Common myeloid progenitor, CD34-positive (primary cell): ENCODE measurements around the gene SIGMAR1.
A peak's percentile ranks its signal among the peaks of the same experiment; 100 is the strongest.

ENCODE experiments used
- CTCF ChIA-PET: fragments of 350-600 bp; sonication (Branson Sonifier 250); formaldehyde crosslinking; loops from one replicate; lab custom pipeline; 2021; ENCODE audit warnings: antibody characterized with exemption; lab: Charles Lee
- POLR2A ChIA-PET: fragments of 350-600 bp; sonication (Branson Sonifier 250); formaldehyde crosslinking; loops from one replicate; lab custom pipeline; 2021; ENCODE audit warnings: antibody characterized with exemption; lab: Charles Lee
- DNase-seq, 3 donors: peaks; one replicate each; pipeline versions ENCODE4 v3.0.0 to v3.0.0-alpha.2; 2013
- H3K27ac ChIP-seq, 2 experiments: 1 replicate in 1 of 2; 2 replicates in 1 of 2; pipeline ENCODE4 v1.7.0; 2013; ENCODE audit warnings: inconsistent platforms in 2 of 2, low read length in 2 of 2, mild to moderate bottlenecking in 2 of 2, low read depth in 1 of 2, moderate library complexity in 1 of 2; ENCODE audit not compliant: severe bottlenecking in 2 of 2, insufficient read depth in 1 of 2, poor library complexity in 1 of 2
- H3K27me3 ChIP-seq, 5 experiments: replicated peaks in 2 of 5; 1 replicate in 3 of 5; 2 replicates in 2 of 5; pipeline versions ENCODE4 v1.6.1 to v1.7.0; 2013; ENCODE audit warnings: low read length in 4 of 5, mild to moderate bottlenecking in 2 of 5, moderate library complexity in 2 of 5, inconsistent platforms in 1 of 5; ENCODE audit not compliant: insufficient read depth in 5 of 5, control insufficient read depth in 4 of 5
- H3K36me3 ChIP-seq, 4 experiments: 1 replicate in 2 of 4; 2 replicates in 2 of 4; pipeline versions ENCODE4 v1.6.1 to v1.7.0; 2013; ENCODE audit warnings: low read length in 3 of 4, control low read depth in 1 of 4, mild to moderate bottlenecking in 1 of 4; ENCODE audit not compliant: control insufficient read depth in 4 of 4, insufficient read depth in 4 of 4
- H3K4me1 ChIP-seq, 4 experiments: 1 replicate in 3 of 4; 2 replicates in 1 of 4; pipeline versions ENCODE4 v1.6.1 to v1.7.1; 2013; ENCODE audit warnings: low read length in 3 of 4, mild to moderate bottlenecking in 3 of 4, control low read depth in 1 of 4, inconsistent platforms in 1 of 4, moderate library complexity in 1 of 4; ENCODE audit not compliant: control insufficient read depth in 4 of 4, insufficient read depth in 4 of 4; ENCODE audit errors: control extremely low read depth in 1 of 4
- H3K4me3 ChIP-seq, 7 experiments: 1 replicate in 4 of 7; 2 replicates in 3 of 7; pipeline versions ENCODE4 v1.5.1 to v1.7.0; 2013; ENCODE audit warnings: mild to moderate bottlenecking in 7 of 7, low read length in 6 of 7, moderate library complexity in 6 of 7, inconsistent platforms in 2 of 7, low read depth in 2 of 7, control low read depth in 1 of 7; ENCODE audit not compliant: insufficient read depth in 4 of 7, control insufficient read depth in 1 of 7; ENCODE audit errors: extremely low read depth in 1 of 7
- H3K9me3 ChIP-seq, 5 experiments: 1 replicate in 4 of 5; 2 replicates in 1 of 5; pipeline versions ENCODE4 v1.6.1 to v1.7.1; 2013; ENCODE audit warnings: low read length in 4 of 5, mild to moderate bottlenecking in 2 of 5, inconsistent platforms in 1 of 5, low read depth in 1 of 5, moderate library complexity in 1 of 5; ENCODE audit not compliant: control insufficient read depth in 4 of 5, insufficient read depth in 2 of 5; ENCODE audit errors: control extremely low read depth in 1 of 5
- WGBS: methylation state at CpG from one replicate; pipeline ENCODE4 v1.1.5; 2013; ENCODE audit not compliant: insufficient coverage; 5-methylcytosine and 5-hydroxymethylcytosine counted together

The SIGMAR1 gene

DNA sequence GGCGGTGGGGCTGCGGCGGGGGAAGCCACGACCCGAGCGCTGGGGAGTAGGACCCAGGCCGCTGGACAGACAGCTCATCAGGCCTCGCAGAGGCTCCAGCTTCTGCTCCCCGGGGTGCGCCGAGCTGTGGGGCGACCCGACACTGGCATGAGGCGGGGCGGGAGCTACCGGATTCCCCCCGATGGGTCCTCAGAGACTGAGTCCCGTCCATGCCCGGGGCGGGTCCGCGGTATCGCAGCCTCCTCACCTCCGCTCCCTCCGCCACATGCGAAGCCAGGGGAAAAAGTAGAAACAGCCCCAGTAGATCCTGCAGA, 27.4 kb upstream of the SIGMAR1 start:
- under 1% methylated on average over 18 of the region's 26 CpGs for WGBS
- H3K27ac ChIP-seq = peak overlapping the region in 1 of 2 experiments; percentile 7

DNA sequence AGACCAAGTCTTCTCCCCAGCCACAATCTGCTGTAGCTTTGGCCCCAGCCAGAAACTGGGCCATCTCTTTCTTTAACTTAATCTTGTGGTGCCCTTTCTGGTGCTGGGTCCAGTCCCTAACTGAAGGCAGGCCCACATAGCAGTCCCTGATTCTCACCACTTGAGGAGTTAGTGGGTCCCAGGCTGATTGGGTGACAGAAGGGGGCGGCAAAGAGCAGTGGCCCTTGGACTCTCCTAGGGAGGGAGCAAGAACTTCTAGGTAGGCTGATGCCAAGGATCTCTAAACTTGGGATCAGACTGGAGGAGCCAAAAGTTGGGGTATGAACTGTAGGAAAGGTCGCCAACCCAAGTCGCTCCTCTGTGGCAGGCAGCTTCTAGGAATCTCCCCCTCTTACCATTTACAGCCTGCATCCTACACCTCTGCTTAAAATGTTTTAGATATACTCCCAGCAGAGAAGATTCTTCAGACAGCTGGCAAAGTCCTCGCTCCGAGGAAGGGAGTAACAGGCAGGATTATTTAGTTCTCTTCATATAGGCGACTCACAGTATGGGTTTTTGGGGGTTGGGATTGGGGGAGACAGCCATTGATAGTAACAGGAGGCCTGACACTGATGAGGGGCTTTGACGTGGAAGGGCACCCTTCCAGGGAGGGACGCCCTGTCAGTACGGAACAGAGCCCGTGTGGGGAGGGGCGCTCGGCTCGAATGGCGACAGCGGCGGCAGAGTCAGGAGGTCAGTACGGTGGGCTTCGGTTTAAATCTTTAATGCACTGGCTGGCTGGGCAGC, 26.9 kb upstream of the SIGMAR1 start:
- POLR2A ChIA-PET = no interaction called here

More for the DNA sequence above, 27.4 kb upstream of the SIGMAR1 start:
- ChIA-PET POLR2A (no interaction called here), CTCF (interaction anchor here (0.8 to 10.6 kb wide), 7 partner anchors 11 to 31 kb away, joined by 3 to 96 read pairs (median 8); partner anchors contain the start of genes GALT and SIGMAR1)
- H3K9me3 ChIP-seq = peaks cover 0 to 10% (median 7%) of the 10 kb centered on the region in 5 experiments
- peak overlapping the region; percentile 51 to 85 (median 63) for H3K4me3 ChIP-seq
- no peak for DNase-seq
- H3K36me3 ChIP-seq = peaks cover 0 to 17% (median 4%) of the 10 kb centered on the region in 4 experiments
- H3K4me1 ChIP-seq = peaks cover 0 to 18% (median 15%) of the 10 kb centered on the region in 4 experiments
- peaks cover 0 to 2% (median 0%) of the 10 kb centered on the region in 5 experiments for H3K27me3 ChIP-seq

DNA sequence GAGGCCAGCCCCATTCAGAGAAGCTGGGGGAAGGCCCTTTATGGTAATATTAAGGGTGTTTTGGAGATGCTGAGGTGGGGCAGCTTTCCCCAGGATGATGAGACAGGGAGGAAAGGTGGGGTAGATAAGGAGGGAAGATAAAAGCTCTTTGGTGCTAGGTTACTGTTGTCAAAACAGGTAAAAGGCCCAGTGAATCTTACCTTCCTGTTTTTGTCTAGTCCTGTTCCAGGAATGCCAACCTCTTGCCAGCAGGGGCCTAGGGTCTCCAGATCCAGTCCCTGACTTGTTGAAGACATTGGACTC, 25.7 kb upstream of the SIGMAR1 start:
- Histone ChIP-seq H3K4me1 (peaks cover 0 to 18% (median 15%) of the 10 kb centered on the region in 4 experiments), H3K4me3 (no peak overlapping the region), H3K27me3 (peaks cover 0 to 2% (median 0%) of the 10 kb centered on the region in 5 experiments), H3K27ac (no peak overlapping the region), H3K36me3 (peaks cover 0 to 8% (median 1%) of the 10 kb centered on the region in 4 experiments), H3K9me3 (no peaks in the 10 kb centered on the region)
- CTCF ChIA-PET = interaction anchor here (1.3 to 10.6 kb wide), 8 partner anchors 9 to 42 kb away, joined by 3 to 96 read pairs (median 8); partner anchors contain the start of genes DCTN3, GALT and SIGMAR1
- DNase-seq = no peak
- POLR2A ChIA-PET = no interaction called here

More for the DNA sequence above, 26.9 kb upstream of the SIGMAR1 start:
- DNase-seq = peak; percentile 84 to 91 (median 87)
- Histone ChIP-seq H3K27me3 (peaks cover 0 to 2% (median 0%) of the 10 kb centered on the region in 5 experiments), H3K27ac (peak overlapping the region in 1 of 2 experiments; percentile 7), H3K36me3 (peaks cover 0 to 17% (median 3%) of the 10 kb centered on the region in 4 experiments), H3K9me3 (peaks cover 0 to 5% (median 1%) of the 10 kb centered on the region in 5 experiments), H3K4me1 (peaks cover 0 to 18% (median 15%) of the 10 kb centered on the region in 4 experiments), H3K4me3 (peak overlapping the region; percentile 51 to 85 (median 63))
- CTCF ChIA-PET = interaction anchor here (0.8 to 10.6 kb wide), 9 partner anchors 10 to 39 kb away, joined by 3 to 96 read pairs (median 6); partner anchors contain the start of genes GALT and SIGMAR1
- 18% methylated on average over 16 of the region's 18 CpGs for WGBS

DNA sequence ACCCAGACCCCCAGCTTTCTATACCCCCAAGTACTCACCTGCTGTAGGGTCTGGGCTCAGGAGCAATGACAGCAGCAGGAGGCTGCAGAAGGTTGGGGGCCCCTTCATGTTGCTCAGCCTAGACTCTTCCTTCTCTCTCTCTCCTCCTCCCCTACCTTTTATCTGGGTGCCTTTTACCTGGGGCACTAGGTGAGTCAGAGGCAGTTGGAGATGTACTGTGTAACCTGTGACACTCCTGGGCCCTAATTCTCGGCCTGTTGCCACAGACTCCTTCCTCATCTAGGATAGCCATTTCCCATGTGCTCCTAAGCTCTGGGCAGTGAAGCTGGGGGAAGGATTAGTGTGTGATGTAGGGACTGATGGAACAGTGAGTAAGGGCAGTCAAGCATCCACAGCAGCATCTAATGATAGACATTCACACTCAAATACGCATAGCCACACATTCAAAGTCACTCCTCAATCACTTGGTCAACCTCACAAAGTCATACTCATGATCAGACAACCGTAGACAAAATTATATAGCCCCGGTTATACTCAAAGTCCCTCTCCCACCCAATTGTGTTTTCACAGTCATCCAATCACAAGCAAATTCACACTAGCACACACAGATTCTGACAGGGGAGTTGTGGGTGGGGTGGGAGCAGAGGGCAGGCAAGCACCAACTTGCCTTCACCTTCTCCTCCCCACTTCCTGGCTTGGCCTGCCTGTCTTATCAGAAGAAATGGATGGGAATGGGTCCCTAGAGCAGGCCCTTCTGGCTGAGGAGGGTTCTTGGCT, 25.1 kb upstream of the SIGMAR1 start, which contains the start of gene CCL27:
Gene CCL27, minus strand, starts transcription at position 132 of the 777 bp plus-strand sequence. Its CDS starts 24 bp downstream, at position 108.
- WGBS = 100% methylated on average over 3 of the region's 4 CpGs
- DNase-seq = no peak
- Histone ChIP-seq H3K27ac (no peak within 1 kb of the TSS), H3K4me1 (peaks cover 0 to 18% (median 15%) of the 10 kb centered on the region in 4 experiments), H3K9me3 (no peaks in the 10 kb centered on the region), H3K36me3 (peaks cover 0 to 7% (median 1%) of the 10 kb centered on the region in 4 experiments), H3K27me3 (peaks cover 0 to 2% (median 0%) of the 10 kb centered on the region in 5 experiments), H3K4me3 (no peak within 1 kb of the TSS)
- POLR2A ChIA-PET = no interaction called here
- CTCF ChIA-PET = interaction anchor here (1.1 to 10.6 kb wide), 12 partner anchors 9 to 42 kb away, joined by 3 to 96 read pairs (median 6); partner anchors contain the start of genes DCTN3, GALT, IL11RA and SIGMAR1

DNA sequence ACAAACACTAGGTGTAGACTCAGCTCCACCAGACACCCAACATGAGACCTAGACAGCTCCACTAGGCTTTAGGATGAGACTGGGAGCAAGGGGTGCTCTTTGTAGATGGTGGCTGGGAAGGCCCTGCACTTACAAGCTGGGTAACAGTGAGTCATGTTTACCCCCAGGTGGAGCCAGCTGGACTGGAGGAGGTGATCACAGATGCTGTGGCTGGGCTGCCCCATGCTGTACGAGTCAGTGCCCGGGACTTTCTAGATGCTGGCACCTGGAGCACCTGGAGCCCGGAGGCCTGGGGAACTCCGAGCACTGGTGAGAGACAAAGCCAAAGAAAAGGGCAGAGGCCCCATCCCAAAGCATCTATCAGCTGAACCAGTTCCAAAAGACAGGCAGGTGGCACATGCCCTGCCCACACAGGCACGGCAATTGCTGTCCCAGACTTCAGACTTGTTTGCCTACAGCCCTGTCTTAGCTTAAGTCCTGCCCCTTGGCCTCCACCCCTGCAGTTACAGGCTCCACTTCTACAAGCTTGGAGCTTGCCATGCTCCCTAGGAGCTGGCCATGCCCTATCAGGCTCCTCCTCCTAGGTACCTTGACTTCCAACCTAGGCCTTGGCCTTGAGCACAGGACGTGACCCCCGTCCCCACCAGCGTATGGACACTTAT, 22.1 kb upstream of the SIGMAR1 start:
- ChIA-PET CTCF (interaction anchor here (1.5 to 10.6 kb wide), 3 partner anchors 14 to 24 kb away, joined by 6 to 96 read pairs (median 7); partner anchors contain the start of gene GALT), POLR2A (interaction anchor here (1.2 kb wide), 1 partner anchor 1457 kb away, joined by 3 read pairs; no protein-coding TSS in a partner anchor)
- WGBS = 94% methylated on average over 6 of the region's 8 CpGs
- Histone ChIP-seq H3K4me3 (no peak overlapping the region), H3K27me3 (peaks cover 0 to under 1% (median 0%) of the 10 kb centered on the region in 5 experiments), H3K4me1 (peaks cover 0 to 4% (median 3%) of the 10 kb centered on the region in 4 experiments), H3K27ac (no peak overlapping the region), H3K36me3 (peaks cover 0 to 7% (median 1%) of the 10 kb centered on the region in 4 experiments), H3K9me3 (no peaks in the 10 kb centered on the region)
- DNase-seq = no peak

DNA sequence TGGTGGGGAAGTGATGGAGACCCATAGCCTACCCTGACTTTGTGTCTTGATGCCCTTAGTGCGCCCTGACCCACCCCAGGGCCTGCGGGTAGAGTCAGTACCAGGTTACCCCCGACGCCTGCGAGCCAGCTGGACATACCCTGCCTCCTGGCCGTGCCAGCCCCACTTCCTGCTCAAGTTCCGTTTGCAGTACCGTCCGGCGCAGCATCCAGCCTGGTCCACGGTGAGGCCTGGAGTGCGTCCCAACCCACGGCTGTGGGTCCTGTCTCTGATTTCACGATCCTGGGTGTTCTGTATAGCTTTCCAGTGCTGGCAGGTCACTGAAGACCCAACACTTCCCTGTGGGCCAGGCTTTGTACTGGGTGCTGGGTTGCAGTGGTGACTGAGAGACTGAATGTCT, 20.9 kb upstream of the SIGMAR1 start:
- H3K27me3 ChIP-seq = no peaks in the 10 kb centered on the region
- no peaks in the 10 kb centered on the region for H3K9me3 ChIP-seq
- ChIA-PET CTCF (interaction anchor here (2.1 to 10.6 kb wide), 2 partner anchors 13 to 23 kb away, joined by 6 to 96 read pairs; partner anchors contain the start of gene GALT), POLR2A (no interaction called here)
- no peak for DNase-seq
- peaks cover 0 to 7% (median 1%) of the 10 kb centered on the region in 4 experiments for H3K36me3 ChIP-seq
- peaks cover 0 to 5% (median 4%) of the 10 kb centered on the region in 4 experiments for H3K4me1 ChIP-seq
- H3K27ac ChIP-seq = no peak overlapping the region
- WGBS = 95% methylated on average over 14 of the region's 14 CpGs
- H3K4me3 ChIP-seq = no peak overlapping the region
